ENCODE results near the gene COA1.
A peak's percentile ranks its signal among the peaks of the same experiment; 100 is the strongest.

Gene COA1

DNA sequence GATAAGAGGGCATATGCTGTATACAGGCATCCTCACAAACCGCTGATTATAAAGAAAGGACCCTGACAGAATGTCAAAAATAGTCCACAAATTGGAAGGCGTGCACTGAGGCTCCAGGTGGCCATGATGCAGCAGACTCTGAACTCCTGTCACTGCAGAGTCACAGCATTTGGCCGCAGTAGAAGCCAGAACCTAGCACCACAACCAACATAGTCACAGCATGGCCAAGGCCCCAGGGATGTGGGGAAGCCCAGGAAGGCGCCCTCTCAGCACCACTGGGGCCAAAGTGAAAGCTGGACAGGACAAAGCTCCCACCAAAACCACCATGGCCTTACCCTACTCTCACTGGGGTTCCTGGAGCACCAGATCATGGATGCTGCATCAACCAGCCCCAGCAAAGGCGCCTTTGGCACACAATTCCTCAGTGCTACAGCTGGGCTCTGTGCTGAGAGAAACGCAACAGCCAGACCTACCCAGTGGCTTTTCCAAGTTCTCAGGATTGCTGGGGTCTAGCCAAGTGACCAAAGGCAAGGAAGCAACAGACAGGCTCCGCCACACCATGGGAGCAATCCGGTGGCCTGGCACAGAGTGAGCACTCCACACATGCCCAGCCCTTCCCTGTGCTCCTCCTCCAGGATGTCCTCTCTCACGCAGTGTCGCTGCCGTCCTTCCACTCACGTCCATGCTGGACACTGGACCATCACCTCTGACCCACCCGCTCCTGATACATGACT, 86.3 kb downstream of the COA1 start:
- TF ChIP-seq, protein P1, sequence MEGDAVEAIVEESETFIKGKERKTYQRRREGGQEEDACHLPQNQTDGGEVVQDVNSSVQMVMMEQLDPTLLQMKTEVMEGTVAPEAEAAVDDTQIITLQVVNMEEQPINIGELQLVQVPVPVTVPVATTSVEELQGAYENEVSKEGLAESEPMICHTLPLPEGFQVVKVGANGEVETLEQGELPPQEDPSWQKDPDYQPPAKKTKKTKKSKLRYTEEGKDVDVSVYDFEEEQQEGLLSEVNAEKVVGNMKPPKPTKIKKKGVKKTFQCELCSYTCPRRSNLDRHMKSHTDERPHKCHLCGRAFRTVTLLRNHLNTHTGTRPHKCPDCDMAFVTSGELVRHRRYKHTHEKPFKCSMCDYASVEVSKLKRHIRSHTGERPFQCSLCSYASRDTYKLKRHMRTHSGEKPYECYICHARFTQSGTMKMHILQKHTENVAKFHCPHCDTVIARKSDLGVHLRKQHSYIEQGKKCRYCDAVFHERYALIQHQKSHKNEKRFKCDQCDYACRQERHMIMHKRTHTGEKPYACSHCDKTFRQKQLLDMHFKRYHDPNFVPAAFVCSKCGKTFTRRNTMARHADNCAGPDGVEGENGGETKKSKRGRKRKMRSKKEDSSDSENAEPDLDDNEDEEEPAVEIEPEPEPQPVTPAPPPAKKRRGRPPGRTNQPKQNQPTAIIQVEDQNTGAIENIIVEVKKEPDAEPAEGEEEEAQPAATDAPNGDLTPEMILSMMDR (IDR thresholded peaks at IDR 0.05; ENCODE audit: poor library complexity, severe bottlenecking) = no peak
- no peaks in the 10 kb centered on the region for H3K27me3 ChIP-seq (ENCODE audit: insufficient read depth, poor library complexity, severe bottlenecking)
- peaks cover 44% of the 10 kb centered on the region for H3K4me1 ChIP-seq (ENCODE audit: insufficient read depth, poor library complexity, severe bottlenecking)
- ATAC-seq (ENCODE audit: low read depth) (no peak), DNase-seq (ENCODE audit: low spot score) (no peak)
- H3K36me3 ChIP-seq (ENCODE audit: low read depth) = peaks cover 78% of the 10 kb centered on the region
- peak overlapping the region; percentile 97 for H3K27ac ChIP-seq (ENCODE audit: poor library complexity, severe bottlenecking)
- no peaks in the 10 kb centered on the region for H3K9me3 ChIP-seq (ENCODE audit: severe bottlenecking)
- H3K4me3 ChIP-seq (ENCODE audit: severe bottlenecking) = no peak overlapping the region

DNA sequence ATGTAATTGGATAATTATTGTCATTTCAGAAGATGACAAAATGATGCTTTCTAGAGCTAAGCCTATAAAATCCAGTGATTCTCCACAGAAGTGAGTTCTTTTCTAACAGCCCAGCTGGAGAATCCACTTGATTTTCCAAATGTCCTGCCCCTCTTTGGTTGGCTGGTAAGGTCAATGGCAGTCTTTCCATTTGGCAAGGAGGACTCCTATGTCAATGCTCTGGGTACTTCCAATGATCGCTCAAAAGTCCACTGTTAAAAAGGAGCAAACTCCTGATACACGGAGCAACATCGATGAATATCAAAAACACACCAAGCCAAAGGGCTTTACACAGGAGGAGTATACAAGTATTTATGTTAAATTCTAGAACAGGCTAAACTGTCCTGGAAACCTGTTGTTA, 88.6 kb downstream of the COA1 start:
- Histone ChIP-seq H3K9me3 (ENCODE audit: severe bottlenecking) (no peaks in the 10 kb centered on the region), H3K4me3 (ENCODE audit: severe bottlenecking) (no peak overlapping the region), H3K27ac (ENCODE audit: poor library complexity, severe bottlenecking) (peak overlapping the region; percentile 97), H3K4me1 (ENCODE audit: insufficient read depth, poor library complexity, severe bottlenecking) (peaks cover 47% of the 10 kb centered on the region), H3K27me3 (ENCODE audit: insufficient read depth, poor library complexity, severe bottlenecking) (no peaks in the 10 kb centered on the region), H3K36me3 (ENCODE audit: low read depth) (peaks cover 79% of the 10 kb centered on the region)
- no peak for ATAC-seq (ENCODE audit: low read depth)
- DNase-seq (ENCODE audit: low spot score) = no peak
- TF ChIP-seq, protein P1 (IDR thresholded peaks at IDR 0.05; ENCODE audit: poor library complexity, severe bottlenecking) = no peak

DNA sequence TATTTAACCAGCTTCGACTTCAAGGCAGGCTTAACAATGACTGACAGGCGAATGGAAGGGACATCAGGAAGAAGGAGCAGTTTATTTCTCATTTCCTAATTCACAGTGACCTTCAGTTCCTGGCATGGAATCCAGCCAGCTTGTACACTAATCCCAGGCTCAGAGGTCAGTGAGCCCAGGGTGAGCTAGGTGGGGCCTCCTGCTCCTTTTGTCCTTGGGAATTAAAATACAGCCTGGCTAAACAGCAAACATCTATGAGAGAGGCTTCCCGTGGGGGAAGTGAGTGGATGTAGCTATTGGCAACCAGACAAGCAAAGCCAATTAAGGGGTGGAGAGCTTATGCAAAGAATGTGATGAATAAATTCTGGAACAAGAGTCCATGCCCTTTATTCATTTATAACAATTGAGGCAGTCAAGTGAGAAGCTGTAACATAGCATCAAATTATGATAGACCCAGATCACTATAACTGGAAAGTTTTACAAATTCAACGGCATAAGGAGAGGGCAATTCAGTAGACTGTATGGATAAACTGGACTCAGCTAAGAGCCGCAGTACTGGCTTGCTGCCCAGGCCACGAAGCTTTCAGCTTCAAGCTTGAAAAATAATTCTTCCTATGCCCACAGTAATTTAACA, 89.3 kb downstream of the COA1 start:
- Histone ChIP-seq H3K4me3 (ENCODE audit: severe bottlenecking) (no peak overlapping the region), H3K36me3 (ENCODE audit: low read depth) (peaks cover 79% of the 10 kb centered on the region), H3K9me3 (ENCODE audit: severe bottlenecking) (no peaks in the 10 kb centered on the region), H3K27ac (ENCODE audit: poor library complexity, severe bottlenecking) (peak overlapping the region; percentile 97), H3K4me1 (ENCODE audit: insufficient read depth, poor library complexity, severe bottlenecking) (peaks cover 54% of the 10 kb centered on the region), H3K27me3 (ENCODE audit: insufficient read depth, poor library complexity, severe bottlenecking) (no peaks in the 10 kb centered on the region)
- TF ChIP-seq, protein P1 (IDR thresholded peaks at IDR 0.05; ENCODE audit: poor library complexity, severe bottlenecking) = no peak
- DNase-seq (ENCODE audit: low spot score) = no peak
- peak; percentile 13 for ATAC-seq (ENCODE audit: low read depth)

DNA sequence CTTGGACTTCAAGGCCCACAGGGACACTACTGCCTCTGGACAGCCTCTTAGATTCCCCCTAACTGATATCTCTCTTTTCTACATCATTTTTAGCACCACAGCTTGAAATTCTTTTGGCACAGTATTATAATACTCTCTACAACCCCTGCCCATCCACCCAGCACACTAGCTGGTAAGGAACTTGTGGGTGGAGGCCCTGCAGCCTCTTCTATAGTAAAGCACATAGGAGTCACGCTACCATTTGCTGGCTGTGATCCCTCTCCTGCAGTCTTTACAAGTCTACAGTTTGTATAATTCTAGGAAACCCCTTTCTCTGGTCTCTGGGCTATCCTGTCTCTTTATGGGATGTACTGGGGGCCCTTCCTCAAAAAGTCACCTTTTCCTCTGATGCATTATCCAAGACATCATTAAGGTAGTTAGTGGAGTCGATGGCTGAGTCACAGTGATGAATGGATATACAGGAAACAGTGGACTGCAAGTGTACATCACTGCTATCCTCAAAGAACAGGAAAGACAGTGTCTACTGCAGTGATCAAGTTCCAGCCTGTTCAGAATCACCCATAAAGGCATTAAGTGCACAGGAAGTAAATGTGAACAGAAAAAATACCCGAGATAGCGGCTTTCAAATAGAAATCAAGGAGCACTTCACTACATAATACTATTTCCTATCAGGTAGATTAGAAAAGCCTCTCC, 92.1 kb downstream of the COA1 start:
- Histone ChIP-seq H3K27ac (ENCODE audit: poor library complexity, severe bottlenecking) (peak overlapping the region; percentile 97), H3K4me1 (ENCODE audit: insufficient read depth, poor library complexity, severe bottlenecking) (peaks cover 64% of the 10 kb centered on the region), H3K4me3 (ENCODE audit: severe bottlenecking) (no peak overlapping the region), H3K9me3 (ENCODE audit: severe bottlenecking) (no peaks in the 10 kb centered on the region), H3K36me3 (ENCODE audit: low read depth) (peaks cover 86% of the 10 kb centered on the region), H3K27me3 (ENCODE audit: insufficient read depth, poor library complexity, severe bottlenecking) (no peaks in the 10 kb centered on the region)
- TF ChIP-seq, protein P1 (IDR thresholded peaks at IDR 0.05; ENCODE audit: poor library complexity, severe bottlenecking) = no peak
- no peak for DNase-seq (ENCODE audit: low spot score)
- ATAC-seq (ENCODE audit: low read depth) = peak; percentile 81
